ENCODE measurements around the gene MAPK10.

The MAPK10 gene

DNA sequence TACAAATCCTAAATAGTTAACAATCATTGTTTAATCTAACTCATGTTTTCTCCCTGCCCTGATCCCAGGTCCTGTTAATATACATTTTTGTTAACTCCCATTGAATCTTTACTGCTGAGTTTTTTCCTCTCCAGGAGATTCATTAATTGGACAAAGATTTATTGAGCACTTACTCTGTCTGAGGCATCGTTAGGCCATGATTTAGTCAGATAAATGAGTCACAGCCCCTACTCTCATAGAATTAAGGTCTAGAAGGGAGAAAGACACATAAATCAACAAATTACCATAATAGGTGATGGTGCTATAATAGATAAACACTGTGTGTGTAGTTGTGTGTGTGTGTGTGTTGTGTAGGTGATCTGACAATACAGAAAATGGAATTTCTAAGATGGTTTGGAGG lies 112.5 kb downstream of the MAPK10 start:
- Histone ChIP-seq H3F3A (ENCODE audit: control insufficient read depth, insufficient read depth) (no peaks in the 10 kb centered on the region), H3K4me2 (ENCODE audit: low read length) (no peak overlapping the region), H3K4me3 (ENCODE audit: low read length) (no peak overlapping the region), H3K27me3 (ENCODE audit: control insufficient read depth, low read length) (no peaks in the 10 kb centered on the region), H3K9me3 (ENCODE audit: control insufficient read depth, insufficient read depth, low read length) (peaks cover 5% of the 10 kb centered on the region; the same call in 1 of the 2 replicates), H3K27ac (ENCODE audit: low read depth, low read length) (no peak overlapping the region), H3K9me2 (replicated peaks; ENCODE audit: control insufficient read depth, low read length) (no peaks in the 10 kb centered on the region), H3K4me1 (ENCODE audit: control insufficient read depth, low read length) (no peaks in the 10 kb centered on the region), H3K36me3 (ENCODE audit: control insufficient read depth, low read length) (peaks cover 33% of the 10 kb centered on the region), H4K20me1 (ENCODE audit: control insufficient read depth, insufficient read depth, low read depth, low read length) (no peaks in the 10 kb centered on the region), H3K79me2 (ENCODE audit: control insufficient read depth, low read length) (peaks cover 43% of the 10 kb centered on the region)
- TF ChIP-seq EZH2phosphoT487 (IDR thresholded peaks at IDR 0.05; ENCODE audit: borderline replicate concordance, low read length): no peak
- TF ChIP-seq, protein P1, sequence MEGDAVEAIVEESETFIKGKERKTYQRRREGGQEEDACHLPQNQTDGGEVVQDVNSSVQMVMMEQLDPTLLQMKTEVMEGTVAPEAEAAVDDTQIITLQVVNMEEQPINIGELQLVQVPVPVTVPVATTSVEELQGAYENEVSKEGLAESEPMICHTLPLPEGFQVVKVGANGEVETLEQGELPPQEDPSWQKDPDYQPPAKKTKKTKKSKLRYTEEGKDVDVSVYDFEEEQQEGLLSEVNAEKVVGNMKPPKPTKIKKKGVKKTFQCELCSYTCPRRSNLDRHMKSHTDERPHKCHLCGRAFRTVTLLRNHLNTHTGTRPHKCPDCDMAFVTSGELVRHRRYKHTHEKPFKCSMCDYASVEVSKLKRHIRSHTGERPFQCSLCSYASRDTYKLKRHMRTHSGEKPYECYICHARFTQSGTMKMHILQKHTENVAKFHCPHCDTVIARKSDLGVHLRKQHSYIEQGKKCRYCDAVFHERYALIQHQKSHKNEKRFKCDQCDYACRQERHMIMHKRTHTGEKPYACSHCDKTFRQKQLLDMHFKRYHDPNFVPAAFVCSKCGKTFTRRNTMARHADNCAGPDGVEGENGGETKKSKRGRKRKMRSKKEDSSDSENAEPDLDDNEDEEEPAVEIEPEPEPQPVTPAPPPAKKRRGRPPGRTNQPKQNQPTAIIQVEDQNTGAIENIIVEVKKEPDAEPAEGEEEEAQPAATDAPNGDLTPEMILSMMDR (IDR thresholded peaks at IDR 0.05; ENCODE audit: low read depth, low read length, poor library complexity, severe bottlenecking): no peak

DNA sequence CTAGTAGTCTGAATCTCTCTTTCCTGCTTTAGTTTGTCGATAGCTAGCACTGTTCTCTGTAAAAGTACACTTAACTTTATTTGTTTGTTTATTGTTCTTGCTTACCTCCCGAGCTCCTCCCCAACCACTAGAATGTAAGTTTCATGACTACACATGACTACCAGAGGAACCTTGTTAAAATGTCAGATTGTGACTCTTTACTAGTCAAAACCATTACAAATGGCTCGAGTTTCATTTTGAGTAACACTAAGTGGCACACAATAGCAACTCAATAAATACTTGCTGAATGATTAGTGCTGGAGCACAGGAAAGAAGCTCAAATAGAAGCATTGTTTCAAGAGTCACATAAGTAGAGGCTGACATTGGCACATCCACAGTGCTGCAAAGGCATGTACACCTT lies 116.1 kb downstream of the MAPK10 start:
- H3K79me2 ChIP-seq (ENCODE audit: control insufficient read depth, low read length): peaks cover 24% of the 10 kb centered on the region
- no peaks in the 10 kb centered on the region for H4K20me1 ChIP-seq (ENCODE audit: control insufficient read depth, insufficient read depth, low read depth, low read length)
- H3K27ac ChIP-seq (ENCODE audit: low read depth, low read length): no peak overlapping the region
- H3F3A ChIP-seq (ENCODE audit: control insufficient read depth, insufficient read depth): no peaks in the 10 kb centered on the region
- H3K4me3 ChIP-seq (ENCODE audit: low read length): no peak overlapping the region
- H3K9me3 ChIP-seq (ENCODE audit: control insufficient read depth, insufficient read depth, low read length): peaks cover 15% of the 10 kb centered on the region; the same call in 1 of the 2 replicates
- TF ChIP-seq, protein P1 (IDR thresholded peaks at IDR 0.05; ENCODE audit: low read depth, low read length, poor library complexity, severe bottlenecking): no peak
- TF ChIP-seq EZH2phosphoT487 (IDR thresholded peaks at IDR 0.05; ENCODE audit: borderline replicate concordance, low read length): no peak
- H3K4me2 ChIP-seq (ENCODE audit: low read length): no peak overlapping the region
- peaks cover 36% of the 10 kb centered on the region for H3K36me3 ChIP-seq (ENCODE audit: control insufficient read depth, low read length)
- H3K27me3 ChIP-seq (ENCODE audit: control insufficient read depth, low read length): no peaks in the 10 kb centered on the region
- no peaks in the 10 kb centered on the region for H3K4me1 ChIP-seq (ENCODE audit: control insufficient read depth, low read length)
- H3K9me2 ChIP-seq (replicated peaks; ENCODE audit: control insufficient read depth, low read length): no peaks in the 10 kb centered on the region

- H4K20me1 ChIP-seq (ENCODE audit: control insufficient read depth, insufficient read depth, low read depth, low read length): no peaks in the 10 kb centered on the region
These were observed 117.2 kb downstream of the MAPK10 start for GRCh38 chr4:86242677-86243076.

More at GRCh38 chr4:86242677-86243076, 117.2 kb downstream of the MAPK10 start:
- Histone ChIP-seq H3K4me2 (ENCODE audit: low read length) (no peak overlapping the region), H3K9me2 (replicated peaks; ENCODE audit: control insufficient read depth, low read length) (no peaks in the 10 kb centered on the region), H3K9me3 (ENCODE audit: control insufficient read depth, insufficient read depth, low read length) (peaks cover 15% of the 10 kb centered on the region; the same call in 1 of the 2 replicates), H3K4me1 (ENCODE audit: control insufficient read depth, low read length) (no peaks in the 10 kb centered on the region), H3K79me2 (ENCODE audit: control insufficient read depth, low read length) (peaks cover 15% of the 10 kb centered on the region), H3F3A (ENCODE audit: control insufficient read depth, insufficient read depth) (no peaks in the 10 kb centered on the region), H3K36me3 (ENCODE audit: control insufficient read depth, low read length) (peaks cover 30% of the 10 kb centered on the region), H3K27ac (ENCODE audit: low read depth, low read length) (no peak overlapping the region), H3K27me3 (ENCODE audit: control insufficient read depth, low read length) (no peaks in the 10 kb centered on the region), H3K4me3 (ENCODE audit: low read length) (no peak overlapping the region)
- TF ChIP-seq, protein P1 (IDR thresholded peaks at IDR 0.05; ENCODE audit: low read depth, low read length, poor library complexity, severe bottlenecking): no peak
- TF ChIP-seq EZH2phosphoT487 (IDR thresholded peaks at IDR 0.05; ENCODE audit: borderline replicate concordance, low read length): no peak
